NCI-H2171 (cell line): ENCODE data around the gene ACADVL.
"Not testable (repeated sequence)": the region's sequence is repeated elsewhere in the genome, so short reads cannot be mapped to it uniquely, and the experiment has no call there.

Experiments
- DNase-seq: peaks from one replicate; lab custom pipeline; 2025; lab: John Stamatoyannopoulos, UW

The ACADVL gene

GRCh38 chr17:7235693-7236665 is 16.2 kb downstream of the ACADVL start:
- DNase-seq: no peak

- DNase-seq: no peak
Measured at GRCh38 chr17:7236808-7237207, 17.1 kb downstream of the ACADVL start.

GRCh38 chr17:7237266-7237760 is 17.6 kb downstream of the ACADVL start:
- no peak for DNase-seq

- peak; percentile 60 for DNase-seq
Measured at GRCh38 chr17:7237761-7238419, 18.2 kb downstream of the ACADVL start.

DNA sequence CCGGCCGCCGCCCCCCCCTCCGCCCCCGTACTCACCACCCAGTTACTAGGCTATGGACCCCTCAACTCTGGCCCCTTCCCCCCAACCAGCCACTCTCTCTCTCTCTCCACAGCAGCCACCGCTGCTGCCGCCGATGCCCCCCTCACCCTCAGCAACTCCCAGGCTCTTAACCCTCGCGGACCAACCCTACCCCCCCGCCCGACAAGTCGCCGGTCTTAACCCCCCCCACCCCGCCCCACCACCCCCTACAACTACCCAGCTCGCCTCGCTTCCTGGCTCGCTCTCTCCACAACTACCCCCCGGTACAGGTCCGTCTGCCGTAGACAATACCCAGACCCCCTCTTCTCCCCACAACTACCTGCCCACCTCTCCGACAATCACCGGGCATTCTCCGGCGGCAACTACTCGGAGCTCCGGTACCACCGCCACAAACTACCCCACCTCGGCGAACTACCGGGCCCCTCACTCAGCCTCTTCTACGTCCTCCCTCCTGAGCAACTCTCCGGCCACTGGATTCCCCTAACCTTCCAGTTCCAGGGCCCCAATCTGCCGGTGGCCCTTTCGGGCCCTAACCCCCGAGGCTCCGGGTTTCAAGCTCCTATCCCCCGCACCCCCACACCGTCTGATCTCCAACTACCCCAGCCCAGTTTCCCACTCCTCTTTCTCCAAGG is 18.8 kb downstream of the ACADVL start:
- DNase-seq: no peak

DNA sequence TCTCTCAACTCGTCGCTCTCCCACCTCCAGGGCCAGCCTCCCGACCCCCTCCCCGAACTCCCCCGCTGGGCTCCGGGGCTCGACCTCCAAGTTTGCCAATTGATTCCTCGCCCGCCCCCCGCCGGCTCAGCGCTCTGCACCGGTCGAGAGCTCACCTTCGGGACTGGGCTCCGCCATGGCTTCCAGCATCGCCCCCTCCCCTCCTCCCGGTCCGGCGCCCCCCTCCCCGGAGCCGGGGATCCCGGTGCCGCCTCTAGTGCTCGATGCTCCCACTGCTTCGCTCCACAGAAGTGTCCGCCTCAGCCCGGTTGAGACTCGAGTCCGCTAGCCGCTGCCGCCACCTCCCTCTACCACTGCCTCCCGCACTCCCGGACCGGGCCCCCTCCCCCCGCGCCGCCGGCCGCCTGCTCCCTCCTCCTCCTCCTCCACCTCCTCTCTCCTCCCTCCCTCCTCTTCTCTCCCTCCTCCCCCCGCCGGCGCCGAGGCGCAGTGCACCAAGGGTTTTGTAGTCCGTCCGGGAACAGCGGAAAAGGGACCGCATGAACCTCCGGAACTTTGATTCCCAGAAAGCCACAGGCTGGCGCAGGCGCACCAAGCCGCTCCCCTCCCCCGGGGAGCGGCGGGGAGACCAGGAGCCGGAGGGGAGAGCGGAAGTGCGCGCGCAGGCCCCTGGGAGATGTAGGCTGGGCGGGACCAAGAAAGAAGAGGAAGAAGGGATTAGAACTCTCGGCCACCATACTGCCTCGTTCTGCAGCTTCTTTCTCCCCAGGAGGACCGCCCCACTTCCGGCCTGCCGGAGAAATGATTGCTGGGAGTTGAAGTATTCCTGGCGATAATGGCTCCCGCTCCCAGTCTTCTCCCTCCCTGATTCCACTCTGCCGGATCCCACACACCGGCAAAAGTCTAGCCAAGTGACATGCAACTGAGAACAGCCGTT is 19.6 kb downstream of the ACADVL start, which contains the start of gene PHF23:
TSS of gene PHF23 (minus strand) at position 367 of the 937 bp plus-strand sequence. CDS start at position 189, 178 bp downstream.
- DNase-seq: peak; percentile 96

DNA sequence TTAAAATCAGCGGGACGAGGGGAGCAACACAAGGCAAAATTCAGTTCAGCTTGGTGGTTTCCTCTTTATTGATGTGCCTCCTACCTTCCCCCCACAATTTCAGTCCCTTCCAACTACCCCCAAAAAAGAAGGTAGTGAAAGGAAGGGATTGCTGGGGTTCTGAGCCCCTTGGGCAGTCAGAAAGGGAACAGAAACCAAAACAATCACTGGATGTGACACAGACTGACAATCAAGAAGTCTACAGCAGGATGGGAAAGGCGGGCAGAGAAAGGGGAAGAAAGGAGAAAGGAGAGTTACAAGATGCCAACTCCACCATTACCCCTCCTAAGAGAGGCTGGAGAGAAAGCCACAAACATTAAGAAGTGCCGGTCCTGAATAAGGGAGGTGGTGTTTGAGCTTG is 20.6 kb downstream of the ACADVL start:
- no peak for DNase-seq

DNA sequence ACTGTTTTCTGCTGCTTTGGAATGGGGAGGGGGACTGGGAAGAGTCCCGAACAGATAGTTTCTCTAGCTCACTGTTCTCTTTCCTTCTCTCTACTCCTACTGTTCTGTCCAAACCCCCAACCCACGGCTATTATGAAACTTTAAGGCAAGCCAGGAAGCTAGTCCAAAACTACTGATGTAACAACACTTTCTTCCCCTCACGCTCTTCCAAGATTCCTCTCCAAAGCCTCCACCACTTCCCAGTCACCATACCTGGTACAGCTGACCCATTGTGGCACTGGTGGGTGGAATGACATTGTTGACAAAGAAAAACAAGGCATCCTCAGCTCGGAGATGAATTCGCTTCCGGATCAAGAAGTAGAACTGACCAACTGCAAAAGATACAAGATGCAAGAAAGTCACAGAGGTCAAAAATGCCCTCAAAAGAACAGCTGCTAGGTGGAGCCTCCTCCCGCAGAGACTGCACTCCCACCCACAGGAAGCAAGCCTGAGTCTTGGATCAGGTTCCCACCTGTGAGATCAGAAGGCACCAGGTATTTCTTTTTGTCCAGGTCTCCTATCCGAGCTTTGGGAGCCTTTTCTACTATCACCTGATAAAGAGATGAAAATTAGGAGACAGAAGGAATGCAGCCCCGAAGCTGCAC is 21.5 kb downstream of the ACADVL start:
- no peak for DNase-seq

DNA sequence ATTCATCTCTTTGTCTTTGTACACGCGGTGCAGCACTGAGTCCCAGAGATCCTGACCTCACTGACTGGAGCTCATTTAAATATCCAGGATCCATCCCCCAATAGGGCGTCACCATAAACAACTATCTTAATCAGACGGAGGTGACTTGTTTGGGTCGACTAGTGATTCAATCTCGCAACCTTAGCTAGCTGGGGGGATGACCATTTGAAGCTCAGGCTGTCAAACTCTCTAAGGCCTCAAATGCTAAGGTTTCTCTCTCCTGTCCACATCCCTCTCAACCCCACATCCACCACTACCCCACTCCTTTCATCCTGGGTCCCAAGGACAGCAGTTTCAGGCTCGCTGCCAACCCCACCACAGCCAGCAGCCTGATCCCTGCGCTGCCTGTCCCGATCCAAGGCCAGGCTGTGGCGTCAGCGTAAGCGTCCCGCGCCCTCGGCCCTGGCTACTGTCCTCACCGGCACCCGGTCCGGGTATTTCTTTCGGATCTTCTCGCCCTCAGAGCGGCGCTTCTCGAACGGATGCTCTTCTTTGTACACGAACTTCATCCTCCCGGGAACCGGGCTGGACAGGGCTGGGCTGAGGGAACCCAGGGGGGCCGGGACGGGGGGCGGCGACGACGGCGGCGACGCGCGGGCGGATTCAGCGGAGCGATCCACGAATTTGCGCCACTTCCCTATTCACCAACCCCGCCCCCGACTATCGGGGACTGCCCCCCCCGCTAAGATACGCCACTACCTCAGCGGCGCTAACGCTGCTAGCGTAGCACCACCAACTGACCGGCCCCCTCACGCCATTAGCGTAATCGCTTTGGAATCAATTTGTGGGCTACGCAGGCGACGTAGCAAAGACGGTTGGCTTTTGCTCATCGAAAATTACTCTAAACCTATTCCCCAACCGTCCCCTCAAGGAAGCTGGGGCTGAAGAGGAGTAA is 22.3 kb downstream of the ACADVL start, which contains the start of gene GABARAP:
TSS of gene GABARAP (minus strand) at position 667 of the 934 bp plus-strand sequence. CDS start at position 548, 119 bp downstream.
- DNase-seq: peak; percentile 86

DNA sequence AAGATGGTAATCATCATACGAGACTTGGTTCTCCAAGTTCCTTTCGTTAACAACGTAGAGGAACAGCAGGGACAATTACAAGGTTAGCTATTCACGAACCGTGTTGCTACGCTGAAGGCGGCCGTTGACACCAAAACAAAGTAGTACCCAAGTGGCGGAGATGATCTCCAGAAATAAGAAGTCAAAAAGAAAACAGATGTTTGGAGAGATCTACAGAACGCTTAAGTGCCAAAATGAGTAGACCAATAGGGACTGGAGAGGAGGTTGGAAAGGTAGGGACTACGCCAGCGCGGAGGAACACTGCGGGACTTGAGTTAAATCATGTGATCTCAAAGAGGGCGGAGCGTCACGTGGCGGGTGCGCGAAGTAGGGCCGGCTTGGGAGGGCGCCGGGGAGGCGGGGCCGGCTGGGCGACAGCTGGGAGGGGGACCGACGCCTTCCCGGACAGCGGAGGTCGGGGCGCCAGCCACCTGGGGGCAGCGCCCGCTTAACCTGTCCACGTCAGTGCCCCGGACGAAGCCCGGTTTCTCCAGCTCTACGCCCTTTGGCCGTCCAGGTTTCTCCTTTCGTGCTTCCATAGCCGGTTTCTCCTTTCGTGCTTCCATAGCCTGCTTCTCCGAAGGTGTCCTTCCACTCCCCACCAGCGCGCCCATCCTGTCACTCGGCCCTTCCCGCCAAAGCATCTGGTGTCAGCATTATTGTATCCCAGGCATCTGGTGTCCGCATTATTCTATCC is 23.1 kb downstream of the ACADVL start:
- DNase-seq: peak; percentile 96

GRCh38 chr17:7243453-7243729 is 23.7 kb downstream of the ACADVL start:
- no peak for DNase-seq

DNA sequence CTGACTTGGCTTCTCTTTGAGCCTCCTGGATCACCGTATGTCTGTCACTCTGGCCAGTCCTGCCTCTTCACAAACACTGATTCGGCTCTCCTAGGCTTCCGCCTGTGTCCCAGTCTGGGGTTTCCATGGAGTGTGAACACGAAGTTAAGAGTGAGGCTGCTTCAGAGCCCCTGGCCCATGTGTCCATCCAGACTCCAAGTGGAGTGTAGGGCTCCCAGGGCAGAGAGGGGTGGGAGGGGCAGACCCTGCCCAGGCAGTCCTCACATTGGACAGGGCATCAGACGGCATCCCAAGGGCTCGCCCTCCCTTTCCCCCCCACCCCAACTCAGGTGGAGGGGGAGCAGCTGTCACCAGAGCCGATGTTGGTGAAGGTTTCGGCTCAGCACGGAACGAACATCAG is 24.1 kb downstream of the ACADVL start:
- DNase-seq: not testable (repeated sequence)

DNA sequence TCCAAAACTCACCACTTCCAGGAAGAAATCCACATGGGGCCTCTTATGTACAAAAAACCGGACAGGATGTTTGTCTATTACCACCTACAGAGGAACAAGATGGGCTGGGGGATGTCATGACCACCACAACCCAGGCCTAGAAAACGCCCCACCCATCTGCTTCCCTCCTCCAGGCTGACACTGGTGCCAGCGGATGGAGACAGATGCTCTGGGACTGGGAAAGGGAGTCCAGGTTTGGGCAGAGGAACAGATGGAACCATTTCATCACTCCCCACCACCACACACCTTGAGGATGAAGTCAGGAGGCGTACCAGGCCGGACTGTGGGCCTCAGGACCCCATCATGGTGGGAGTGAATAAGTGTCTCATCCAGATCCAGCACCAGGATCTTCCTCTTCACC is 27.0 kb downstream of the ACADVL start:
- DNase-seq: no peak

DNA sequence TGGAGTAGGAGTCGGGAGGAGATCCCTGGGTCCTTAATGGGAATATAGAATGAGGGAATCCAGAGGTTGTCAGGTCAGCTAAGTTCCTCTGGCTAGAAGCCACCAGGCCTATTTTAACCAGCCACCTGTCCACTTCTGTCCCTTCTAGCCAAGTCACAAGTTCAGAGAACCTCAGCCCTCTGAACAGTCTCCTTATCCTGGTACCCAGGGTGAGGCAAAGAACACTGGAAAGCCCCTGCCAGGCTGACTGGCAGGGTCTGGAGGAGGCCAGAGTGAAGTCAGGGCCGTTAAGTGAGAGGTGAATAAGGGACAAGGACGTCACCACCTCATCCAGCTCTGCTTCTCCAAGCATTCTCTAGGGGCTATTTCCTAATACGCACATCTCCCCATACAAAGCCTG is 29.1 kb downstream of the ACADVL start:
- no peak for DNase-seq

GRCh38 chr17:7249214-7249613 is 29.5 kb downstream of the ACADVL start:
- DNase-seq: no peak

DNA sequence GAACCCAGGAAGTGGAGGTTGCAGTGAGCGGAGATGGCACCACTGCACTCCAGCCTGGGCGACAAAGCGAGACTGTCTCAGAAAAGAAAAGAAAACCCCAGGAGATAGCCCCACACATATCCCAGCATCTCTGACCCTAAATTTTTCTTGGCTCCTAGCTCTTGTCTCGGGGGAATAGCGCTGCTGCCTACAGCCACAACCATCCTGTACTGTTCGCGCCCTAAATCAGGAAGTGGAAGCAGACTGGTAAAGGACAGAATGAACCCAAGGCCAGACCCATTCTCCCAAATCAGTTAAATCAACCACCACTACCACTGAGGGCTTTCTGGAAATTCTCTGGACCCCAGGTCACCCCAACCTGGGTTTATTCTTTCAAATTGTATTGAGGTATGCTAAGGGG is 30.1 kb downstream of the ACADVL start:
- no peak for DNase-seq

DNA sequence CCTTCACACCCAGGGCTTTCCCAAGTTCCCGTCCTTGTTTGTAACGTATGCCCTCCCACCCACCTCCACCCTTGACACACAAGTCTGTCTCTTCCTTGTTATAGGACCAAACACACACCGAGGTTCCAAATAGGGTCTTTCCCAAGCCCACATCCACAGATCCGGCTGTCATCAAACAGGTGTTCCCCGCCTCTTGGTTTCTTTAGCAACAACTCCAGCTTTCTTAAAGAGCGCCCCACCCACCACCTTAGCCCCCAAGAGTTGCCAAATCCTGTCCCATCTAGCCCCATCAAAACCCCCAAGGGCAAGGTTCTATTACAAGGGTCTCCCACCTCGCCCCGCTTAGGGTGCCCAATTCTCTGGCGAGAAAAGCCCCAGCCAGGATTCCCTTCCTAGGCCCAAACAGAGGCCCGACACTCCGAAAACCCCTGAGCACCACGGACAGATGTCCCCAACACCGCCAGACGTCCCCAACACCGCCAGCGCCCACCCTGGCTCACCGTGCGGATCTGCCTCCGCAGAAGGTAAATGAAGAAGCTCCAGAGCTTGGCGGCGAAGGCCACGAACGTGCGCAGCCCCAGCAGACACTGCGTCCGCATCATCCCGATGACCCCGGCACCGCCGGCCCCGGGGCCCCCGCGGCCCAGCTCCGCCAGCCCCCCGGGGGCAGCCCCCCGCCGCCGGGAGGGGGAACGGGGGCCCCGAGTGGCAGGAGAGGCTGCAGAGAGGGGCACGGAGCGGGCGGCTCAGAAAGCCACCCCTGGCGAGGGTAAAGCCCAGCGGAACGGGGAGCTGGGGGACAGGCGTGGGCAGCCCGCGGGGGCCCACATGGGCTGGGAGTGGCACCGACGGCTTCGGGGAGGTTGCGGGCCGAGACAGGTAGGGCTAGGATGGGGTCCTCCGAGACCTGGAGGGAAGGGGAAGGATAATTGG is 31.2 kb downstream of the ACADVL start:
- no peak for DNase-seq

DNA sequence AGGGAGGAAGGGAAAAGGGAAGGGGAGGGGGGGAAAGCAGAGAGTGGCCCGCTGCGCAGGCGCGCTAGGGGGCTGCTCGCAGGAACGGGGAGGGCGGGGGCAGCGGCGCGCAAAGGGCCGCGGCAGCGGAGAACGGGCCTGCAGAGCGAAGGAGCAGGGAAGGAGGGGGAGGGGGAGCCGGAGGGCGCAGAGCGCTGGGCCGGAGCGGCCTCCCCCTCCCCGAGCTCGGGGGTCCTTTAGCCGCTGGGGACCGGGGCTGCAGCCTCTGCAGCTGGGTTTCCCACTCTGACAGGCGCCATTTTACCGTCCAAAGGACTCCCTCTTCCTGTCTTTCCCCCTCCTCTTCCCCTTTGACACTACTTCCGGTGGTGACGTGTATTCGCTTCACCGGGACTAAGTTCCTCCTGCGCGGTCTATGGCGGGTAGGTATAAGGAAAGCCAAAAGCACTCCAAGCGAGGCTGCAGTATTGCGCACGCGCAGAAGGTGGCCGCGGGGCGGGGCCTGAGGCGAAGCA is 32.0 kb downstream of the ACADVL start, which contains the start of gene CTDNEP1:
TSS of gene CTDNEP1 (minus strand) at position 74 of the 515 bp plus-strand sequence. CDS start 438 bp downstream, outside the sequence.
- DNase-seq: peak; percentile 96
